KMS-11 (cell line): ENCODE measurements around the gene CFAP53.

Source experiments
- H2AFZ ChIP-seq: fragments of 200-600 bp; sonication (generic); 2 replicates; pipeline ENCODE4 v1.6.1; 2016; ENCODE audit warnings: antibody characterized with exemption, mixed run types, low read depth
- H3K27ac ChIP-seq: fragments of 200-600 bp; sonication (generic); 2 replicates; pipeline ENCODE4 v1.6.1; 2016; ENCODE audit warnings: mild to moderate bottlenecking, mixed run types
- H3K27me3 ChIP-seq: fragments of 200-600 bp; sonication (generic); 2 replicates; pipeline ENCODE4 v1.6.1; 2017; ENCODE audit warnings: mild to moderate bottlenecking, low read depth, mixed run types, moderate library complexity; ENCODE audit not compliant: insufficient read depth
- H3K36me3 ChIP-seq: fragments of 200-600 bp; sonication (generic); 2 replicates; pipeline ENCODE4 v1.6.1; 2017; ENCODE audit warnings: mild to moderate bottlenecking, mixed run types; ENCODE audit not compliant: insufficient read depth
- H3K4me1 ChIP-seq: fragments of 200-600 bp; sonication (generic); 2 replicates; pipeline ENCODE4 v1.6.1; 2016; ENCODE audit warnings: mild to moderate bottlenecking, low read depth, mixed run types; ENCODE audit not compliant: poor library complexity, severe bottlenecking
- H3K4me2 ChIP-seq: fragments of 200-600 bp; sonication (generic); 2 replicates; pipeline ENCODE4 v1.7.0; 2016; ENCODE audit warnings: mild to moderate bottlenecking, mixed run types
- H3K4me3 ChIP-seq: fragments of 200-600 bp; sonication (generic); IDR thresholded peaks from 2 replicates; pipeline ENCODE4 v1.6.1; 2017; ENCODE audit warnings: low read depth, low read length, mixed read lengths; ENCODE audit not compliant: insufficient read depth
- H3K79me2 ChIP-seq: fragments of 200-600 bp; sonication (generic); 2 replicates; pipeline ENCODE4 v1.6.1; 2016; ENCODE audit warnings: low read depth, mixed run types; ENCODE audit not compliant: insufficient read depth
- H3K9ac ChIP-seq: fragments of 200-600 bp; sonication (generic); 2 replicates; pipeline ENCODE4 v1.6.1; 2016; ENCODE audit warnings: mild to moderate bottlenecking, mixed run types
- H4K20me1 ChIP-seq: fragments of 200-600 bp; sonication (generic); 2 replicates; pipeline ENCODE4 v1.6.1; 2016; ENCODE audit warnings: mild to moderate bottlenecking, mixed run types; ENCODE audit not compliant: insufficient read depth
- CTCF ChIP-seq: fragments of 200-600 bp; sonication (generic); conservative IDR thresholded peaks from 2 replicates; pipeline ENCODE4 v1.6.1; 2017; ENCODE audit warnings: low read depth, mild to moderate bottlenecking, antibody characterized with exemption, low read length, moderate library complexity, mixed read lengths

Gene CFAP53

GRCh38 chr18:50190236-50190635 is 76.1 kb downstream of the CFAP53 start:
- peaks cover under 1% of the 10 kb centered on the region for H3K4me1 ChIP-seq
- H3K79me2 ChIP-seq = no peaks in the 10 kb centered on the region
- TF ChIP-seq CTCF = no peak
- H3K4me2 ChIP-seq = no peak overlapping the region
- peaks cover 6% of the 10 kb centered on the region for H3K27me3 ChIP-seq
- no peak overlapping the region for H2AFZ ChIP-seq
- H3K36me3 ChIP-seq = no peaks in the 10 kb centered on the region
- no peak overlapping the region for H3K4me3 ChIP-seq
- no peak overlapping the region for H3K27ac ChIP-seq
- no peaks in the 10 kb centered on the region for H4K20me1 ChIP-seq
- no peak overlapping the region for H3K9ac ChIP-seq

GRCh38 chr18:50189160-50189559 is 77.1 kb downstream of the CFAP53 start:
- H2AFZ ChIP-seq = no peak overlapping the region
- H3K4me1 ChIP-seq = no peaks in the 10 kb centered on the region
- H3K4me2 ChIP-seq = no peak overlapping the region
- no peaks in the 10 kb centered on the region for H3K36me3 ChIP-seq
- H3K4me3 ChIP-seq = no peak overlapping the region
- no peak for TF ChIP-seq CTCF
- no peak overlapping the region for H3K27ac ChIP-seq
- no peaks in the 10 kb centered on the region for H4K20me1 ChIP-seq
- no peaks in the 10 kb centered on the region for H3K79me2 ChIP-seq
- peaks cover 3% of the 10 kb centered on the region for H3K27me3 ChIP-seq
- no peak overlapping the region for H3K9ac ChIP-seq

GRCh38 chr18:50188652-50189051 is 77.6 kb downstream of the CFAP53 start:
- H3K36me3 ChIP-seq = no peaks in the 10 kb centered on the region
- H3K79me2 ChIP-seq = no peaks in the 10 kb centered on the region
- H3K4me3 ChIP-seq = no peak overlapping the region
- no peak for TF ChIP-seq CTCF
- no peak overlapping the region for H3K4me2 ChIP-seq
- H3K27me3 ChIP-seq = no peaks in the 10 kb centered on the region
- no peak overlapping the region for H3K27ac ChIP-seq
- H2AFZ ChIP-seq = no peak overlapping the region
- H4K20me1 ChIP-seq = no peaks in the 10 kb centered on the region
- no peak overlapping the region for H3K9ac ChIP-seq
- peaks cover 3% of the 10 kb centered on the region for H3K4me1 ChIP-seq

GRCh38 chr18:50187659-50188058 is 78.6 kb downstream of the CFAP53 start:
- H2AFZ ChIP-seq = no peak overlapping the region
- no peaks in the 10 kb centered on the region for H3K79me2 ChIP-seq
- no peaks in the 10 kb centered on the region for H3K36me3 ChIP-seq
- no peak overlapping the region for H3K27ac ChIP-seq
- H3K4me3 ChIP-seq = no peak overlapping the region
- no peaks in the 10 kb centered on the region for H4K20me1 ChIP-seq
- no peak for TF ChIP-seq CTCF
- no peaks in the 10 kb centered on the region for H3K27me3 ChIP-seq
- H3K4me1 ChIP-seq = peaks cover 7% of the 10 kb centered on the region
- no peak overlapping the region for H3K4me2 ChIP-seq
- H3K9ac ChIP-seq = no peak overlapping the region

GRCh38 chr18:50186385-50186784 is 79.9 kb downstream of the CFAP53 start:
- peaks cover 7% of the 10 kb centered on the region for H3K4me1 ChIP-seq
- H4K20me1 ChIP-seq = no peaks in the 10 kb centered on the region
- no peaks in the 10 kb centered on the region for H3K79me2 ChIP-seq
- H3K4me2 ChIP-seq = no peak overlapping the region
- no peaks in the 10 kb centered on the region for H3K27me3 ChIP-seq
- H2AFZ ChIP-seq = no peak overlapping the region
- H3K9ac ChIP-seq = no peak overlapping the region
- TF ChIP-seq CTCF = no peak
- no peak overlapping the region for H3K4me3 ChIP-seq
- H3K27ac ChIP-seq = no peak overlapping the region
- H3K36me3 ChIP-seq = no peaks in the 10 kb centered on the region
